GM19025 (cell line): ENCODE measurements around the gene CCDC91.
"Not testable (repeated sequence)": the region's sequence is repeated elsewhere in the genome, so short reads cannot be mapped to it uniquely, and the experiment has no call there.

Experiments
- ATAC-seq: cut with Tn5 transposase; IDR thresholded peaks from one replicate; pipeline ENCODE4 v1.9.1; 2021; ENCODE audit warnings: mild to moderate bottlenecking, low read depth, moderate library complexity; ENCODE audit not compliant: unreplicated experiment

The CCDC91 gene

DNA sequence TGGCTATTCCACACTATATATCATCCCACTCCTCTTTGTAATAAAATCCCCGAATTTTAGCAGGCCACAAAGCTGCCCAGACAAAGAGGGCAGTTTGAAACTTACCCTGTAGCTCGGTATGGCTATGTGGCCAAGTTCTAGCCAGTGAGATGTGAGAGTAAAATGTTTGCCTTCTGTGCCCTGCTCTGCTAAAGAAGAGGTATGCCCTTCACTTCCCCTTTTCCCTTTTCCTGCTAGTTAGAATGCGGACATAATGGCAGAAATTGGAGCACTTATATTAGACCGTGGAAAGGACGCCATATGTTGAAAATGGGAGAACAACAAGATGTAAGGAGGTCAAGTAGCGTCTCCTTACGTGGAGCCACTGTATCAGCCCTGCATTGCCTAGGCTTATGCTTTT lies 11.5 kb upstream of the CCDC91 start:
- no peak for ATAC-seq

DNA sequence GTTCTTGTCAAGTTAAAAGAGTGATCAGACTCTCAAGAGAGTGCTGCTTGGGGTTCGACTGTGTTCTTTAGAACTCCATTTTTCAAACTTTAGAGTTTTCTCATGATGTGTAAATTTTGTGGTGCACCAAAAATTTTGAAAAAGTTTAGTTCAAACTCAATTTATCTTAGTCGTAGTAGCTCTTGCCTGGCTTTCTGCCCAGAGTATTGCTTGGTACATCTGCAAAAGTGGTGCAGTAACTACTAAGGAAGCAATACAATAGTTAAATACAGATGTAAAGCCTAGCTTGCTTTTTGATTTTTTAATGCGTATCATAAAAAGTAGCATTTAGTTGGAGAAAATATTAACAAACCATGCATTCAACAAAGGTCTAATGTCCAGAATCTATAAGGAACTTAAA lies 9.5 kb upstream of the CCDC91 start:
- no peak for ATAC-seq

DNA sequence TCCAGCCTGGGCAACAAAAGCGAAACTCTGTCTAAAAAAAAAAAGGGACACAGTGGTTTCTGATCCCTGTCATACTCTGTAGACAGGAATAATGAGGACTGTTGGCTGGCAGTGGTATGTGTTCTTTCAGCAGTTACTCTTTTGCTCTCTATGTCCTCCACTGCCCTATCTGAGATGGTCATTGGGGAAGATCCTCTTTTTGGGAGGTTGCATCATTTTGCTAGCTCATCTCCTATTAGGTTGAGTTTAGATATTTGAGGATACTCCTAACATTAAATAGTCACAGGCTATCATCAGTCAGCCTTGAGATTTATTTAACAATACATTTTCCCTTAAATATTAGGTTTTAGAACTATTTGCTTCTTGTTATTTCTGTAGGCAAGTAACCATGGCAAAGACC lies 5.9 kb upstream of the CCDC91 start:
- ATAC-seq = no peak

DNA sequence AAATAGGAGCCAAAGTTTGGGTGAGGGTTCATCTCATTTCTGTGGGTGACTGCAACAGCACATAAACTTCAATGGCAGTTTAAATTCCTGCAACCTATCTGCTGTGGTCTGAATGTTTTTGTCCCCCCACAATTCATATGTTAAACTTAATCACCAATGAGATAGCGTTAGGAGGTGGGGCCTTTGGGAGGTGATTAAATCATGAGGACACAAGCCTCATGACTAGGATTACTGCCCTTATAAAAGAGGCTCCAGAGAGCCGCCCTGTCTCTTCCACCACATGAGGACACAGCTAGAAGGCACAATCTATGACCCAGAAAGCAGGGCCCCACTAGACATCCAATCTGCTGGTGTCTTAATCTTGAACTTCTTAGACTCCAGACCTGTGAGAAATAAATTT lies 3.8 kb upstream of the CCDC91 start:
- ATAC-seq = no peak

DNA sequence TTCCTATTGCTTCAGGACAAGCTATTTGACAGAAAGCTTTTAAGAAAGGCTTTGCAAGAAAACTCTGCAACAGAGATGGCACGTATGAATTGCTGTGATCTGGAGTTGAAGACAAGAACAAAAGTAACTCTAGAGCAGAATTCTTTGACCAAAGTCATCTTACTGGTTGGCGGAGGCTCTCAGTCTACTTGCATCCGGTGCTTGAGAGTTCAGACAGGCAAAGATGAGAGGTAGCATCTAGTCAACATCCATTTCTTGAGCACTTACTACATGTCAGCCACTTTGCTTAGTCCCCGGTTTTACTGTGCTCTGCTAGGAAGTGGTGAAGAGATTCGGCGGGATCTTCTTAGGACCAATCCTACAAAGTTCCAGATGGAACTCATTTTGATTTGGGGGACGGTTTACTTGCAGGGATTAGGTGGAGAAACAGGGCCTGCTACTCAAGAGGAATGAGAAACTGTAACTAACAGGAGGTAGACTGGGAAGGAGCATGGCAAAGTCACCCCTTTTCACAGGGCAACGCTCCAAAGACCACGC lies 404 bp upstream of the CCDC91 start:
- ATAC-seq = no peak

DNA sequence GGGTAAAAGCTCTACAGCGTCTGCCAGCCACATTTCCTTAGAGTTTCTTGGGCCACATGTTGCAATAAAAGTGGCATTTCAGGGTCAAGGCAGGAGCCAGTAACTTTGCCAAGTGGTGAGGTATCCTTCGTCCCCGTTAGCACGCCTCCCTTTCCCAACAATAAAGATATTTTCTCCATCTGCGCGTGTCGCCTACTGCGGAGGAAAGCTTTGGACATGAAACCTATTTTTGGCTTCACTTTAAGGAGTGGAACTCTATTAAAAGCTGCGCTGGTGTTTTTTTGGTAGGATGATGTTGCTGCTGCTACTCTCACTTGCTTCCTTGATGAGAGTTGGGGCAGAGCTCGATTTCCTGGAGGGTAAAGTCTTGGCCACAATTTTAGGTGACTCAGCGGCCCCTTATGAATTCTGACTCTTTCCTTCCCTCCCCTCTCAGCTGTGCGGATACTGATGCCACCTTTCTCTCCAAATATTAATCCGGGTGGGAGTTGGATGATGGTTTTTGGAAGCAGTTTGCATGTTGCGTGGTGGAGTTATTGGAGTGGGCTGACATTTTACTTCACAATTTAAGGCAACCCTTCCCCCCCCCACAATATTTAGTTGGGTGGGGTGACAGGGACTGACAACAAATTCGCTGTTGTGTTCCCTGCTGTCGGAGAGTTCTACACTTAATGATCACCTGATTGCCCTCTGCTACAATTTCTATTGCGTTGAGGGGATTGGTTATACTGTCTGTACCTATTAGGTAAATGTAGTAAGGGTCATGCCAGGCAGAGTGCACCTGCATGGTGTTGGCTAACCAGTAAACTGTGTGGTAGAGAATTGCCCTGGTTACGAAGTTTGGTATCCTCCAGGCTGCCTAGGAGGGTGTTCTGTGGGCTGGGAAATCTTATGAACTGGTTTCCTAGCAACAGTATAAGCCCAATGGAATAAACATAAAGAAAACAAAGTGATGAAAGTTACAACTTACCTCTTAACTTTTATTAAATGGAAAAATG lies 1.1 kb downstream of the CCDC91 start:
- ATAC-seq = peak; percentile 0

DNA sequence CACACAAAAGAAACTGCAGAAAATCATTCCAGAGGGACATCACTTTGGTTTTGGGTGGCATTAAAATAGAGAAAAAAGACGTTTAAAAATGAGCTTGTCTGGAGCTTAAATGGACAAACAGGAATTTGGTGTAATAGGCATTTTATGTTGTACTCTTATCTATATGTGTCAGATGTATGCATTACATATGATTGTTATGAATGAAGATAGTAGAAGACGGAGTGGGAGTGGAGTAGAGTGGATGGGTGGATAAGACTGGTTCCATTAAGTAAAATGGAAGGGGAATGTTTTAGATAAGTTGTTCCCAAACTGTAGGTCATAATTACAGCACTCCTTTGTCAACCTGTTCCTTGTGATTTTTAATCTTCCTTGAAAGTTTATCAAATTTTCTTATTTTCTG lies 1.9 kb downstream of the CCDC91 start:
- no peak for ATAC-seq

DNA sequence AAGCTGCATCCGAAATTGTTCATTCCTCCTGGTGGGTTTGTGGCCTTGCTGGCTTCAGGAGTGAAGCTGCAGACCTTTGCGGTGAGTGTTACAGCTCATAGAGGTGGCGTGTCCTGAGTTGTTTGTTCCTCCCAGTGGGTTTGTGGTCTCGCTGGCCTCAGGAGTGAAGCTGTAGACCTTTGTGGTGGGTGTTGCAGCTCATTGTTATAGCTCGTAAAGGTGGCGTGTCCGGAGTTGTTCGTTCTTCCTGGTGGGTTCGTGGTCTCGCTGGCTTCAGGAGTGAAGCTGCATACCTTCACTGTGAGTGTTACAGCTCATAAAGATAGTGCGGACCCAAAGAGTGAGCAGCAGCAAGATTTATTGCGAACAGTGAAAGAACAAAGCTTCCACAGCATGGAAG lies 4.4 kb downstream of the CCDC91 start:
- not testable (repeated sequence) for ATAC-seq

DNA sequence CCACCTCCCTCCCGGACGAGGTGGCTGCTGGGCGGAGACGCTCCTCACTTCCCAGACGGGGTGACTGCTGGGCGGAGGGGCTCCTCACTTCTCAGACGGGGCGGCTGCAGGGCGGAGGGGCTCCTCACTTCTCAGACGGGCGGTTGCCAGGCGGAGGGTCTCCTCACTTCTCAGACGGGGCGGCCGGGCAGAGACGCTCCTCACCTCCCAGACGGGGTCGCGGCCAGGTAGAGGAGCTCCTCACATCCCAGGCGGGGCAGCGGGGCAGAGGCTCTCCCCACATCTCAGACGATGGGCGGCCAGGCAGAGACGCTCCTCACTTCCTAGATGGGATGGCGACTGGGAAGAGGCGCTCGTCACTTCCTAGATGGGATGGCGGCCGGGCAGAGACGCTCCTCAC lies 10.9 kb downstream of the CCDC91 start:
- not testable (repeated sequence) for ATAC-seq

DNA sequence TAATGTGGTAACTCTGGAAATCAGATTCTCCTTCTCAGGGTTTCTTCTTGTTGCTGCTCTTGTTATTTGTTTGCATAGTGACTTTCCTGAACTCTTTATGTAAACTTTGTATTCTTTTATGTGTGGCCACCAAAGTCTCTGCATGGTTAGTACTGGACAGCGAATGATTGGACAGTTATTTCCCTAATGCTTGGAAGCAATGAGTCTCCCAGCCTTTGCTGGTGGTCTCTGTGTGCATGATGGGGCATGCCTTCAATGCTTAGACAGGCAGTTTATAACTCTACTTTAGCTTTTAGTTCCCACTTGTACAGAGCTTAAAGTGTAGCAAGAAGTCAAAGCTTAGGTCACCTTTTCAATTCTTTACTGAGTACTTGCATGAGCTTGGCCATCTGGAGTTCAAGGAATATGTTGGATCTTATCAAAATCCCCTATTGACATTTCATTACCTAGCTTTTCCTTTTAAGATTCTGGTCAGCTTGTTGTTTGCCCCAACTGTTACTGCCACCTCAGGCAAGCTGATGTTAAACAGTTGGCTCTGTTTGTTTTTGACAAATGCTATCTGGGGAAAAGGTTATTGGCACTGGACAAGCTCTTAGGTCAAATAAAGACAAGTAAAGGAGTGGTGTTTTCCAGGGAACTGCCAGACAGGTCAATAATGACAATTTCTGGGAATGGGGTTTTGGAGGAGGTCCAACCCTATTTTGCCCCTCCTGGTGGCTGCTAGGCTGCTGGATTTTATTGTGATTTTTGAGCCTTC lies 12.3 kb downstream of the CCDC91 start:
- no peak for ATAC-seq

DNA sequence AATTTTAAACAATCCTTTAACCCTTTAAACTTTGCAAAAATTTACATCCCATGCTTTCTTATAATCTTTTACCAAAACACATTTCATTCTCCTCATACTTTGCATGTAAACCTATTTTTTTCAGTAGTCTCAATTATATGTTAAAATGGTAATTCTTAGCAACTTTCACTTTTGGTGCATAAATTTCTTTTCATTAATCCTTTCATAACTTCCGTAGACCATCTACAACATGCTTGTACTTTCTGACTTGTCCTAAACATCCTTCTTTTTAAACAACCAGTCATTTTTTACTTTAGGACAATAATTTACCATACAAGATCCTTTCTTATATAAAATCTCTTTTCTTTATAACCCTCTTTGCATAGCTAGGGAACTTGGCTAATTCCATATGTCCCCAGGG lies 19.5 kb downstream of the CCDC91 start:
- ATAC-seq = no peak

DNA sequence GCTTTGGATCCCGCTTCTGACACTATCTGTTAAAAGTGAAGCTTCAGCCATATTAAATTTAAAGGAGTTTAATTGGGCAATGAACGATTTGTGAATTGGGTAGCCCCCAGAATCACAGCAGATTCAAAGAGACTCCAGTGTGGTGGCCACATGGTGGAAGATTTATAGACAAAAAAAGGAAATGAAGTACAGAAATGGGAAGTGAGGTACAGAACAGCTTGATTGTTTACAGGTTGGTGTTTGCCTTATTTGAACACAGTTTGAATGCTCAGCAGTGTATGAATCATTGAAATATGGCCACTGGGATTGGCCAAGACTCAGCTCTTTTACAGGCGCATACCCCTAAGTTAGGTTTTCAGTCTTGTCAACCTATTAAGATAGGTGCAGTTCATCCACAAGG lies 21.9 kb downstream of the CCDC91 start:
- no peak for ATAC-seq

DNA sequence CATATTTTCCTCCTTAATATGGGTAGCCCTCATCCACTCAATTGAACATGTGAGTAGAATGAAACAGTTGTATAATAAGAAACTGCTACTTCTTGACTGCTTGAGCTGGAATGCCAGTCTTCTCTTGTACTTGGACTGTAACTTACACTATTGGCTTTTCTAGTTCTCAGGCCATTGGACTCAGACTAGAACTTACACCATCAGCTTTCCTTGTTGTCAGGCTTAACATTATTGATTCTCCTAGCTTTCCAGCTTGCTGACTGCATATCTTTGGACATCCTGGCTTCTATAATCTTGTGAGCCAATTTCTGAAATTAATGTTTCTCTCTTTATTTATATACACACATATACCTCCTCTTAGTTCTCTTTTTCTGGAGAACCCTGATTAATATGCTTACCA lies 24.8 kb downstream of the CCDC91 start:
- ATAC-seq = no peak

DNA sequence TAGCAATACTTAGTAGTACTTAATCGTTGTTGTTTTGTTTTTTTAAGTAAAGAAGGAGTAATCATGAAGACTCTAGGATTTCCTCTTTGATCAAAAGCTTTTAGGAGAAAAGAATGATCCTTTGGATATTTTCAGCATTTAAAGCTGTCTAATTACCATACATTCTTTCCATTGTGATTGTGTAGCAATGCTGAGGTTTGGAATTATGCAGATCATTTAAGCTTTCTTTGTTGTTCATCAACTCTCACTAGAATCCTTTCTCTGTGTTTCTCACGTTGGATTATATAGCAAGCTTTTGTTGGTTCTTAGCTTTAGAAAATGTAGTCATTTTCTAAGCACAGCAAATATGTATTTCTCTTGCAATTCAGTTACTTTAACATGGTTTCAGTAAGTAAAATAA lies 25.8 kb downstream of the CCDC91 start:
- ATAC-seq = no peak

DNA sequence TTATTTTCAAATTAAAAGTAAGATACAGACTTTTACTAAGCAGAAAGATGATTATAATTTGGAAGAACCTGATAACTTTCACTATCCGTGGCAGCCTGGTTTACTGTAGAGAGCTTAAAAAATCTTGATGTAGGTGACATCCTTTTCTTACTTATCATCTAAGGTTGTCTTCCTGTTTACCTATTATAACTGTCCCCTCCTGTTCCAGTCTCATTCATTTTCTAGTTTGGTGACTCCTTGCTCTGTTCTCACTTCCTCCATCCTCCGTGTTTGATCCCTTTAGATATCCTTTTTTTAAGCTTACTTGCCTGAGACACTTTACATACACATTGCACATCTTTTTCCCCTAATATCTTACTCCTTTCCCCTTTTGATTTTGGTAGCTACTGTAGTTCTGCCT lies 27.5 kb downstream of the CCDC91 start:
- ATAC-seq = no peak

DNA sequence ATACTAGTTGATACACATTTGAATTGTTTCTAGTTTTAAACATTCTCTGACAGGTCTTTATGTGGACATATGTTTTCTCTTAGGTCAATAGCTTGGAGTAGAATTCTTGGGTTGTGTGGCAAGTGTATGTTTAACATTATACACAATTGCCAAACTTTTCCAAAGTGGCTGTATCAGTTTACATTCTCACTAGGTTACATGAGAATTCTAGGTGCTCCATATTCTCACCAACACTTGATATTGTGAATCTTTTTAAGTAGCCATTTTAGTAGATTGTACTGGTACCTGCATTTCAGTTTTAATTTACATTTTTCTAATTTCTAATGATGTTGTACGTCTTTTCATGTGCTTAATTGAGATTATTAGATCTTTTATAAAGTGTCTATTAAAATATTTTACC lies 28.6 kb downstream of the CCDC91 start:
- ATAC-seq = no peak

DNA sequence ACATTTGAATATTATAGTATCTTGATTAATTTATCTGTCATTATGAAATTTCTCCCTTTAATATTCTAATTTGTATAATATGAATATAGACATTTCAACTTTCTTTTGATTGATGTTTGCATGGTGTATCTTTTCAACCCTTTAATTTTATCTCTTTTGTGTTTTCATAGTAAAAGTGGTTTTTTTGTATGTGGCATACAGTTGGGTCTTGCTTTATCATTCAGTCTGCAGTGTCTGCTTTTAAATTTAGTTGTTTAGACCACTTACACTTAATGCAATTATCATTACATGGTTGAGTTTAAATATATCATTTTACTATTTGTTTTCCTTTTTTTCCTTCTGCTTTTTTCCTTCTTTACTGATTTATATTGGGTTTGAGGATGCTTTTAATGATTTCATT lies 29.6 kb downstream of the CCDC91 start:
- ATAC-seq = no peak

DNA sequence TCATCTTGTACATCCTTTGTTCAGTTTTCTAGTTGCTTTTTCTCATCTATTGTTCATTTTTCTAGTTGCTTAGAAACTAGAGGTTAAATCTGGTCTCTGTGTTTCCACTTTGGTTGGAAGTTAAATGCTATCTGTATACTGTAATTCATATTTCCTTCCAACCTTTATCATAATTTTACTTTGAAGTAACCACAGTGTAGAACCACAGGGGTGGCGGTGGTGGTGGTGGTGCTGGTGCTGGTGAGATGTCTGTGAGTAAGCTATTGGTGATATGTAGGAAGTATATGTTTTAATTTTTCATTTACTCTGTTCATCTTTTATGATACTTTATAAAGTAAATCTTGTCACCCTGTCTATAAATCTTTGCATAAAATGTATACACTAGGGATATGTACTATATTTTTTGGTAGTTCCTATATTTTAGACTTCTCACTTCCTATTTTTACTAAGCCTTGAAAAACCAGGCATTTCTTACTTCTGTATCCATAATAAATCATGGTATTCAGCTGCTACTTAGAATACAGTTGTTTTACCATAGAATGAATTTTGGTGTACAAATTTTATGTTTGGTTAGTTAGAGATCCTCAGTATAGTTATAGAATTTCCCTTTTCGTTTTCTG lies 31.9 kb downstream of the CCDC91 start:
- ATAC-seq = no peak

DNA sequence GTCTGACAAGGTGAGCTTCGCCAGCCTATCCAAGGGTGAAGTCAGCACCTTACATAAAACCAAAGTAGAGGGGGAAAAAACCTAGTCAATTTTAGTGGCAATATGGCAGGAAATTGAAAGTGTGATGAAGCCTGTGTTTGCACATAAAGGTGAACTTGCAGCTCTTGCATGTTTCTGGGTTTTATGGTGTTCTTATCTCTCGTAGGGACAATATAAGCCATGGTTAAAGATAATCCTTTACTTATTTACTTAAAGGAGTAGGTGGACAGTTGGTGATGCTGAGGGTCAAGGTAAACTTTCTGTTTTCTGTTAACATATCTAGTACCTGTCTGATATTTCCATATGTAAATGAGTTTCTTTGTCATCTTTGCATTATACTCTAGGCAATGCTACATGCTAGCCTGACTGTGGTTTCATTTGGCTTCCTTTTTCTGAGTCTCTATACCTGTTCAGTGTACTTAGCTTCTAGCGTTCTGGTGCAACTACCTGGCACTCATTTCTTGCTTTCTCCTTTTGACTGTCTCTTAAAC lies 32.8 kb downstream of the CCDC91 start:
- ATAC-seq = peak; percentile 85

DNA sequence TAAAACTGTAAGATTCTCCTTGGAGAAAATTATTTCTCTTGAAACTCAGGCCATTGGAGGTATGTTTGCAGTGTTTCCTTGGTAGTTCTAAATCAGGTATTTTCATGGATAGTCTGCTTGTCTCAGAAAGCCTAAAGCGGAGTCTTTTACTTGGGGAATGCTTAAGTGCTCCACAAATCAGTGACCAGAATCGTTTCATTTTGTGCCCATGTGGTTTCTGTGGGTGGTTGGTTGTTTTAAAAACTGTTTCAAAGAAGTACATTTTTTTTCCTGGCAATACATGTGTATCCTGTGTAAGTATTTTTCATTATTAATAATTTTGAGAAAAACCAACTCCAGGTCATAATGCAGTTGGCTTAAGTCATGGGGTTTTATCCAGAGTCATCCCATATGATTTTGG lies 33.6 kb downstream of the CCDC91 start:
- ATAC-seq = no peak

DNA sequence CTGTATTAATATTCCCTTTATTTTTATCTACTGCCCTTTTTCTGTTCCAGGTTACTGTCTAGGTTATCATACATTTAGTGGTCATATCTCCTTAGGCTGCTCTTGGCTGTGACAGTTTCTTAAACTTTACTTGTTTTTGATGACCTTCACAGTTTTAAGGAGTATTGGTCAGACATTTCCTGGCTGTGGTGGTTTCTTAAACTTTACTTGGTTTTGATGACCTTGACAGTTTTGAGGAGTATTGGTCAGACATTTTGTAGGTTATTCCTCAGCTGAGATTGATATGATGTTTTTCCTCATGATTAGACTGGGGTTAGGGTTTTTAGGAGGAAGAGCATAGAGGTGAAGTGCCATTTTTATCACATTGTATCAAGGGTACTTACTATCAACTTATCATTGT lies 36.4 kb downstream of the CCDC91 start:
- ATAC-seq = no peak
